DMS79 (cell line): ENCODE results near the gene KIF12.
"Not testable (repeated sequence)": the region's sequence is repeated elsewhere in the genome, so short reads cannot be mapped to it uniquely, and the experiment has no call there.

Experiments
- DNase-seq: peaks from one replicate; lab custom pipeline; 2025; lab: John Stamatoyannopoulos, UW

The KIF12 gene

GRCh38 chr9:114084282-114085073, 14.6 kb downstream of the KIF12 start:
- no peak for DNase-seq

GRCh38 chr9:114083666-114084065, 15.4 kb downstream of the KIF12 start:
- DNase-seq, result no peak

- DNase-seq, result not testable (repeated sequence)
Observed at GRCh38 chr9:114082763-114083412, 16.2 kb downstream of the KIF12 start.

- peak; percentile 57 for DNase-seq
Observed at GRCh38 chr9:114082017-114082762, 16.9 kb downstream of the KIF12 start.

- DNase-seq, result no peak
Observed at GRCh38 chr9:114081441-114082016, 17.6 kb downstream of the KIF12 start.

- no peak for DNase-seq
Observed at GRCh38 chr9:114080773-114081440, 18.2 kb downstream of the KIF12 start.

- no peak for DNase-seq
Observed at GRCh38 chr9:114080195-114080772, 18.8 kb downstream of the KIF12 start.

- DNase-seq, result no peak
Observed at GRCh38 chr9:114078781-114079156, 20.3 kb downstream of the KIF12 start.

- DNase-seq, result no peak
Observed at GRCh38 chr9:114078021-114078780, 20.9 kb downstream of the KIF12 start, which contains the start of gene AMBP. AMBP (minus strand) TSS chr9:114078300; CDS start chr9:114078209, 91 bp downstream.

GRCh38 chr9:114077162-114077837, 21.8 kb downstream of the KIF12 start:
- DNase-seq, result no peak

GRCh38 chr9:114076237-114077161, 22.6 kb downstream of the KIF12 start:
- no peak for DNase-seq

GRCh38 chr9:114075602-114076001, 23.5 kb downstream of the KIF12 start:
- no peak for DNase-seq

- DNase-seq, result peak; percentile 96
Observed at GRCh38 chr9:114072184-114073140, 26.6 kb downstream of the KIF12 start.

GRCh38 chr9:114071197-114071795, 27.8 kb downstream of the KIF12 start:
- DNase-seq, result no peak

- DNase-seq, result no peak
Observed at GRCh38 chr9:114070188-114071103, 28.6 kb downstream of the KIF12 start.

GRCh38 chr9:114069476-114070187, 29.5 kb downstream of the KIF12 start:
- DNase-seq, result no peak
